Brain microvascular endothelial cell (primary cell): Measurements from ENCODE around the gene VSTM4.

ENCODE experiments used
- DNase-seq: peaks from one replicate; pipeline ENCODE4 v3.0.0-alpha.2; 2020
- H3K27ac ChIP-seq: fragments of 250-450 bp; sonication (Bioruptor Pico); 2 replicates; pipeline ENCODE4 v1.5.1; 2020; ENCODE audit warnings: mild to moderate bottlenecking, moderate library complexity
- H3K27me3 ChIP-seq: fragments of 250-450 bp; sonication (Bioruptor Pico); replicated peaks from 2 replicates; pipeline ENCODE4 v1.5.1; 2020; ENCODE audit warnings: mild to moderate bottlenecking
- H3K36me3 ChIP-seq: fragments of 250-450 bp; sonication (Bioruptor Pico); replicated peaks from 2 replicates; pipeline ENCODE4 v1.5.1; 2020; ENCODE audit warnings: mild to moderate bottlenecking
- H3K4me3 ChIP-seq: 2 replicates; pipeline ENCODE4 v1.5.1; 2011; ENCODE audit warnings: low read depth, mild to moderate bottlenecking, control low read depth, low read length, moderate library complexity
- CTCF ChIP-seq: IDR thresholded peaks from 2 replicates; pipeline ENCODE4 v1.5.1; 2011; ENCODE audit warnings: low read depth, mild to moderate bottlenecking, moderate library complexity, low read length, control low read depth, inconsistent platforms; ENCODE audit errors: missing control alignments
- in situ Hi-C: cut with HindIII; loops from 2 replicates; pipeline ENCODE4 v1.10.0; 2017; ENCODE audit warnings: low sequenced_read_pairs, low pct_ligation_motif_present

VSTM4 gene

GRCh38 chr10:49141541-49142332, 26.4 kb upstream of the VSTM4 start:
- Histone ChIP-seq H3K27me3 (no peaks in the 10 kb centered on the region), H3K27ac (no peak overlapping the region), H3K4me3 (no peak overlapping the region), H3K36me3 (no peaks in the 10 kb centered on the region)
- no peak for DNase-seq
- TF ChIP-seq CTCF, result no peak
- in situ Hi-C loops, result no loop called here

- in situ Hi-C loops, result no loop called here
- no peak for TF ChIP-seq CTCF
- peak overlapping the region; percentile 97 for H3K27ac ChIP-seq
Measured at GRCh38 chr10:49140304-49141177, 25.2 kb upstream of the VSTM4 start.

GRCh38 chr10:49139846-49140195, 24.5 kb upstream of the VSTM4 start:
- peak; percentile 96 for DNase-seq
- no peak overlapping the region for H3K4me3 ChIP-seq
- peak overlapping the region; percentile 97 for H3K27ac ChIP-seq
- no peak for TF ChIP-seq CTCF
- H3K27me3 ChIP-seq, result no peaks in the 10 kb centered on the region
- in situ Hi-C loops, result no loop called here
- H3K36me3 ChIP-seq, result no peaks in the 10 kb centered on the region

More at GRCh38 chr10:49140304-49141177, 25.2 kb upstream of the VSTM4 start:
- Histone ChIP-seq H3K36me3 (no peaks in the 10 kb centered on the region), H3K27me3 (no peaks in the 10 kb centered on the region), H3K4me3 (no peak overlapping the region)
- no peak for DNase-seq

GRCh38 chr10:49139028-49139845, 23.9 kb upstream of the VSTM4 start:
- no peaks in the 10 kb centered on the region for H3K36me3 ChIP-seq
- no peak overlapping the region for H3K4me3 ChIP-seq
- no peak for TF ChIP-seq CTCF
- peak overlapping the region; percentile 97 for H3K27ac ChIP-seq
- no peaks in the 10 kb centered on the region for H3K27me3 ChIP-seq
- in situ Hi-C loops, result no loop called here
- peak; percentile 74 for DNase-seq

GRCh38 chr10:49138361-49138891, 23.1 kb upstream of the VSTM4 start:
- in situ Hi-C loops, result no loop called here
- no peaks in the 10 kb centered on the region for H3K27me3 ChIP-seq
- DNase-seq, result peak; percentile 73
- peak; percentile 31 for TF ChIP-seq CTCF
- peak overlapping the region; percentile 97 for H3K27ac ChIP-seq
- no peaks in the 10 kb centered on the region for H3K36me3 ChIP-seq
- no peak overlapping the region for H3K4me3 ChIP-seq
